Gastrocnemius medialis (tissue), 4 donors: ENCODE results near the gene APBB2. TPM values are rescaled to one million over a fixed set of nuclear protein-coding genes. Genes with fewer than 3 reads are reported as not detected.

Experiments used
- ATAC-seq, 2 donors: fragments of 150-250 bp; one replicate each; pipeline ENCODE4 v1.9.1; 2016
- DNase-seq, 2 donors: peaks; one replicate each; pipeline ENCODE4 v3.0.0-alpha.2; 2019
- H3K27ac ChIP-seq, 4 donors: fragments of 200-600 bp; sonication (generic); 1 replicate in 1 of 4; 2 replicates in 3 of 4; pipeline ENCODE4 v1.5.1; 2016 to 2018; ENCODE audit warnings: mild to moderate bottlenecking in 2 of 4, moderate library complexity in 1 of 4
- H3K27me3 ChIP-seq, 3 donors: fragments of 200-600 bp; sonication (generic) in 2 of 3; 1 replicate in 1 of 3; 2 replicates in 2 of 3; pipeline versions ENCODE4 v1.5.1 to v1.6.0; 2016 to 2019; ENCODE audit warnings: mild to moderate bottlenecking in 1 of 3, moderate library complexity in 1 of 3
- H3K36me3 ChIP-seq, 2 donors: fragments of 200-600 bp; sonication (generic) in 1 of 2; one replicate each; pipeline ENCODE4 v1.5.1; 2017 to 2018
- H3K4me1 ChIP-seq, 2 donors: fragments of 200-600 bp; sonication (generic) in 1 of 2; one replicate each; pipeline ENCODE4 v1.5.1; 2016 to 2017; ENCODE audit warnings: mild to moderate bottlenecking in 2 of 2
- H3K4me3 ChIP-seq, 4 donors: fragments of 200-600 bp; sonication (generic) in 3 of 4; 1 replicate in 1 of 4; 2 replicates in 3 of 4; pipeline ENCODE4 v1.5.1; 2016 to 2019; ENCODE audit warnings: mild to moderate bottlenecking in 2 of 4
- H3K9me3 ChIP-seq, 3 donors: fragments of 200-600 bp; sonication (generic) in 2 of 3; 1 replicate in 1 of 3; 2 replicates in 2 of 3; pipeline ENCODE4 v1.5.1; 2016 to 2019
- CTCF ChIP-seq, 5 experiments: fragments of 450-650 bp in 3 of 5; fragments of 200-600 bp in 2 of 5; sonication (generic) in 2 of 5; IDR thresholded peaks in 4 of 5; conservative IDR thresholded peaks in 1 of 5; 1 replicate in 4 of 5; 2 replicates in 1 of 5; pipeline ENCODE4 v1.5.1; 2016 to 2019; ENCODE audit warnings: antibody characterized with exemption in 5 of 5, mild to moderate bottlenecking in 3 of 5, moderate library complexity in 3 of 5
- POLR2A ChIP-seq, 2 donors: fragments of 450-650 bp; IDR thresholded peaks; one replicate each; pipeline ENCODE4 v1.6.1; 2017; ENCODE audit warnings: antibody characterized with exemption in 2 of 2, mild to moderate bottlenecking in 2 of 2, moderate library complexity in 2 of 2
- in situ Hi-C, 4 donors: fragments of 200-750 bp; cut with MboI; loops; one replicate each; pipeline versions ENCODE4 v1.15.0 to v1.8.0; 2017; ENCODE audit warnings: low sequenced_read_pairs in 4 of 4
- intact Hi-C: fragments of 100-400 bp; cut with DNase I; formaldehyde crosslinking; loops from one replicate; pipeline ENCODE4 v1.15.1; 2023; ENCODE audit warnings: low total_unique reads
- total RNA-seq, 4 donors: library from RNA; depleted of rRNA; stranded (reverse); fragments of >200 nt; gene quantifications; one replicate each; pipeline versions ENCODE4 v1.1.0 to v1.2.3, GENCODE V29; 2016

The APBB2 gene
- total RNA-seq, 4 donors from 2014 or later = 14.3 to 20.5 (median 14.5) TPM

- intact Hi-C loops = loop anchor here (5.0 kb wide), 2 partner anchors 73 to 107 kb away; no protein-coding TSS in a partner anchor
- no peak for ATAC-seq
These were observed 370.1 kb downstream of the APBB2 start for GRCh38 chr4:40844261-40844660.

GRCh38 chr4:40843696-40844095 lies 370.6 kb downstream of the APBB2 start:
- no peak for ATAC-seq

More at GRCh38 chr4:40844261-40844660, 370.1 kb downstream of the APBB2 start:
- Histone ChIP-seq H3K36me3 (no peaks in the 10 kb centered on the region), H3K4me3 (no peak overlapping the region), H3K27me3 (no peaks in the 10 kb centered on the region), H3K9me3 (no peaks in the 10 kb centered on the region), H3K4me1 (peaks cover 19 to 60% of the 10 kb centered on the region in 2 donors), H3K27ac (peak overlapping the region in 2 of 4 donors; percentile 56 to 73)
- DNase-seq = no peak
- no peak for TF ChIP-seq POLR2A (IDR thresholded peaks at IDR 0.05)
- TF ChIP-seq CTCF (IDR thresholded peaks at IDR 0.05 in 4 of 5, conservative IDR thresholded peaks at IDR 0.05 in 1 of 5) = no peak
- in situ Hi-C loops = no loop called here

GRCh38 chr4:40842725-40843423 lies 371.5 kb downstream of the APBB2 start:
- in situ Hi-C loops (no loop called here), intact Hi-C loops (loop anchor here (5.0 kb wide), 2 partner anchors 74 to 106 kb away; no protein-coding TSS in a partner anchor)
- Histone ChIP-seq H3K9me3 (no peaks in the 10 kb centered on the region), H3K27ac (peak overlapping the region; percentile 58 to 76 (median 72)), H3K4me3 (peak overlapping the region in 1 of 4 donors; percentile 31), H3K36me3 (no peaks in the 10 kb centered on the region), H3K27me3 (no peaks in the 10 kb centered on the region), H3K4me1 (peaks cover 19 to 62% of the 10 kb centered on the region in 2 donors)
- no peak for DNase-seq
- no peak for TF ChIP-seq CTCF (IDR thresholded peaks at IDR 0.05 in 4 of 5, conservative IDR thresholded peaks at IDR 0.05 in 1 of 5)
- TF ChIP-seq POLR2A (IDR thresholded peaks at IDR 0.05) = no peak
- ATAC-seq = peak; percentile 1 to 9

More at GRCh38 chr4:40843696-40844095, 370.6 kb downstream of the APBB2 start:
- H3K4me3 ChIP-seq = no peak overlapping the region
- intact Hi-C loops = loop anchor here (5.0 kb wide), 2 partner anchors 74 to 106 kb away; no protein-coding TSS in a partner anchor
- H3K27ac ChIP-seq = peak overlapping the region in 1 of 4 donors; percentile 73
- H3K36me3 ChIP-seq = no peaks in the 10 kb centered on the region
- DNase-seq = no peak
- H3K27me3 ChIP-seq = no peaks in the 10 kb centered on the region
- H3K9me3 ChIP-seq = no peaks in the 10 kb centered on the region
- in situ Hi-C loops = no loop called here
- peaks cover 19 to 60% of the 10 kb centered on the region in 2 donors for H3K4me1 ChIP-seq
- TF ChIP-seq CTCF (IDR thresholded peaks at IDR 0.05 in 4 of 5, conservative IDR thresholded peaks at IDR 0.05 in 1 of 5) (peak in 3 of 5 experiments; percentile 22 to 52 (median 27)), POLR2A (IDR thresholded peaks at IDR 0.05) (no peak)

- H3K27me3 ChIP-seq = no peaks in the 10 kb centered on the region
- DNase-seq (peak; percentile 21 to 22), ATAC-seq (peak; percentile 61 to 78)
- H3K36me3 ChIP-seq = no peaks in the 10 kb centered on the region
- H3K9me3 ChIP-seq = no peaks in the 10 kb centered on the region
- H3K4me1 ChIP-seq = peaks cover 24 to 67% of the 10 kb centered on the region in 2 donors
- in situ Hi-C loops = no loop called here
- TF ChIP-seq CTCF (IDR thresholded peaks at IDR 0.05 in 4 of 5, conservative IDR thresholded peaks at IDR 0.05 in 1 of 5) = no peak
- TF ChIP-seq POLR2A (IDR thresholded peaks at IDR 0.05) = no peak
- intact Hi-C loops = loop anchor here (5.0 kb wide), 2 partner anchors 75 to 105 kb away; no protein-coding TSS in a partner anchor
- H3K4me3 ChIP-seq = peak overlapping the region; percentile 10 to 37 (median 28)
- peak overlapping the region; percentile 58 to 76 (median 72) for H3K27ac ChIP-seq
These were observed 372.0 kb downstream of the APBB2 start for GRCh38 chr4:40842318-40842717.
